ENCODE data around the gene CCDC187. TPM values are rescaled to one million over a fixed set of nuclear protein-coding genes. Genes with fewer than 3 reads are reported as not detected.
A peak's percentile ranks its signal among the peaks of the same experiment; 100 is the strongest.

The CCDC187 gene
- total and polyA plus RNA-seq, 2 of the 13 experiments (the other 11 are each of a cell fraction or from before 2014, with no cell fraction given) = 0.03 to 0.13 TPM

- no peak overlapping the region for H3K9ac ChIP-seq (ENCODE audit: insufficient read depth, low read depth, low read length)
- H3K9me3 ChIP-seq (ENCODE audit: low read length) = no peaks in the 10 kb centered on the region
- no peak overlapping the region for H3K27ac ChIP-seq (ENCODE audit: extremely low read length, insufficient read depth, low read length)
- no peak overlapping the region for H3K4me2 ChIP-seq (ENCODE audit: low read depth, low read length)
- no peaks in the 10 kb centered on the region for H4K20me1 ChIP-seq (ENCODE audit: insufficient read depth, low read length)
- ChIA-PET CTCF (ENCODE audit: low intra/inter-chr PET ratio, low total read pairs) (no interaction called here), POLR2A (no interaction called here)
- H3K4me3 ChIP-seq (replicated peaks in 1 of 3; ENCODE audit: insufficient read depth in 1 of 3, low read depth in 2 of 3, low read length in 3 of 3) = no peak overlapping the region
- TF ChIP-seq ZNF354B (CRISPR knock-in tag; IDR thresholded peaks at IDR 0.05) (no peak), ZUFSP (CRISPR knock-in tag; IDR thresholded peaks at IDR 0.05; ENCODE audit: borderline replicate concordance) (no peak), ZNF263 (CRISPR knock-in tag; IDR thresholded peaks at IDR 0.05) (peak; percentile 35; the same call in 1 of the 2 replicates), PAWR (CRISPR knock-in tag; IDR thresholded peaks at IDR 0.05; ENCODE audit: borderline replicate concordance) (no peak)
- intact Hi-C loops (cut with micrococcal nuclease; ENCODE audit: unreplicated experiment) = no loop called here
- H2AFZ ChIP-seq (ENCODE audit: low read length) = no peak overlapping the region
- H3K36me3 ChIP-seq (replicated peaks in 1 of 2; ENCODE audit: control insufficient read depth in 1 of 2, insufficient read depth in 2 of 2, low read length in 2 of 2) = no peaks in the 10 kb centered on the region
- DNase-seq (ENCODE audit: low spot score) (no peak), FAIRE-seq (no peak), ATAC-seq (no peak)
- in situ Hi-C loops (cut with HindIII; ENCODE audit: extremely low pct_ligation_motif_present, low pct_unique_long_range_greater_than_20kb) = loop anchor here (25.0 kb wide), 1 partner anchor 281 kb away; no protein-coding TSS in a partner anchor
- 13% methylated on average over 4 of the region's 6 CpGs for WGBS (ENCODE audit: low lambda C conversion rate)
- no peaks in the 10 kb centered on the region for H3K79me2 ChIP-seq (ENCODE audit: insufficient read depth, low read length)
- H3K27me3 ChIP-seq (ENCODE audit: control insufficient read depth in 1 of 2, insufficient read depth in 2 of 2, low read length in 2 of 2) = peaks cover 6 to 58% of the 10 kb centered on the region in 2 experiments; a peak in 3 of 5 replicates
- no TSS peak for BruUV-seq (replicated peaks)
- H3K4me1 ChIP-seq (ENCODE audit: insufficient read depth, low read length) = peaks cover 24% of the 10 kb centered on the region
Observed at GRCh38 chr9:136268735-136269134, 35.2 kb downstream of the CCDC187 start.

- POLR2A ChIA-PET = interaction anchor here (1.6 kb wide), 1 partner anchor 19 kb away, joined by 4 read pairs; no protein-coding TSS in a partner anchor
- no peak for TF ChIP-seq ZNF121 (CRISPR knock-in tag; IDR thresholded peaks at IDR 0.05)
- TF ChIP-seq, protein P1, sequence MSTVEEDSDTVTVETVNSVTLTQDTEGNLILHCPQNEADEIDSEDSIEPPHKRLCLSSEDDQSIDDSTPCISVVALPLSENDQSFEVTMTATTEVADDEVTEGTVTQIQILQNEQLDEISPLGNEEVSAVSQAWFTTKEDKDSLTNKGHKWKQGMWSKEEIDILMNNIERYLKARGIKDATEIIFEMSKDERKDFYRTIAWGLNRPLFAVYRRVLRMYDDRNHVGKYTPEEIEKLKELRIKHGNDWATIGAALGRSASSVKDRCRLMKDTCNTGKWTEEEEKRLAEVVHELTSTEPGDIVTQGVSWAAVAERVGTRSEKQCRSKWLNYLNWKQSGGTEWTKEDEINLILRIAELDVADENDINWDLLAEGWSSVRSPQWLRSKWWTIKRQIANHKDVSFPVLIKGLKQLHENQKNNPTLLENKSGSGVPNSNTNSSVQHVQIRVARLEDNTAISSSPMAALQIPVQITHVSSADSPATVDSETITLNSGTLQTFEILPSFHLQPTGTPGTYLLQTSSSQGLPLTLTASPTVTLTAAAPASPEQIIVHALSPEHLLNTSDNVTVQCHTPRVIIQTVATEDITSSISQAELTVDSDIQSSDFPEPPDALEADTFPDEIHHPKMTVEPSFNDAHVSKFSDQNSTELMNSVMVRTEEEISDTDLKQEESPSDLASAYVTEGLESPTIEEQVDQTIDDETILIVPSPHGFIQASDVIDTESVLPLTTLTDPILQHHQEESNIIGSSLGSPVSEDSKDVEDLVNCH (CRISPR knock-in tag; IDR thresholded peaks at IDR 0.05) = no peak
- TF ChIP-seq ZNF703 (CRISPR knock-in tag; IDR thresholded peaks at IDR 0.05; ENCODE audit: borderline replicate concordance) = no peak
- TF ChIP-seq YY1 (IDR thresholded peaks at IDR 0.05; ENCODE audit: insufficient read depth, insufficient replicate concordance, low read depth, low read length) = no peak
- 0 out of 2 replicates have a peak, but pooled peaks have one; percentile 9 for TF ChIP-seq ZNF263 (CRISPR knock-in tag; IDR thresholded peaks at IDR 0.05)
- TF ChIP-seq UBTF (CRISPR knock-in tag; IDR thresholded peaks at IDR 0.05) = no peak
- TF ChIP-seq SMC3 (IDR thresholded peaks at IDR 0.05; ENCODE audit: low read length) = peak; percentile 22; the same call in 1 of the 2 replicates
- TF ChIP-seq STAG1 (CRISPR knock-in tag; IDR thresholded peaks at IDR 0.05) = peak; percentile 69
- TF ChIP-seq CCDC6 (CRISPR knock-in tag; IDR thresholded peaks at IDR 0.05) = no peak
Observed at GRCh38 chr9:136268318-136268717, 35.6 kb downstream of the CCDC187 start.

More at GRCh38 chr9:136268318-136268717, 35.6 kb downstream of the CCDC187 start:
- ATAC-seq = peak; percentile 54
- FAIRE-seq = peak; percentile 64
- no peak overlapping the region for H2AFZ ChIP-seq (ENCODE audit: low read length)
- no peak overlapping the region for H3K4me3 ChIP-seq (replicated peaks in 1 of 3; ENCODE audit: insufficient read depth in 1 of 3, low read depth in 2 of 3, low read length in 3 of 3)
- peaks cover 24% of the 10 kb centered on the region for H3K4me1 ChIP-seq (ENCODE audit: insufficient read depth, low read length)
- in situ Hi-C loops (cut with HindIII; ENCODE audit: extremely low pct_ligation_motif_present, low pct_unique_long_range_greater_than_20kb) (loop anchor here (25.0 kb wide), 1 partner anchor 281 kb away; no protein-coding TSS in a partner anchor), intact Hi-C loops (cut with micrococcal nuclease; ENCODE audit: unreplicated experiment) (no loop called here)
- BruUV-seq (replicated peaks) = no TSS peak
- no peaks in the 10 kb centered on the region for H3K9me3 ChIP-seq (ENCODE audit: low read length)
- H3K4me2 ChIP-seq (ENCODE audit: low read depth, low read length) = no peak overlapping the region
- H3K27me3 ChIP-seq (ENCODE audit: control insufficient read depth in 1 of 2, insufficient read depth in 2 of 2, low read length in 2 of 2) = peaks cover 7 to 58% of the 10 kb centered on the region in 2 experiments; a peak in 3 of 5 replicates
- no peak overlapping the region for H3K27ac ChIP-seq (ENCODE audit: extremely low read length, insufficient read depth, low read length)
- CTCF ChIA-PET (ENCODE audit: low intra/inter-chr PET ratio, low total read pairs) = no interaction called here
- H3K79me2 ChIP-seq (ENCODE audit: insufficient read depth, low read length) = no peaks in the 10 kb centered on the region
- no peaks in the 10 kb centered on the region for H4K20me1 ChIP-seq (ENCODE audit: insufficient read depth, low read length)
- WGBS (ENCODE audit: low lambda C conversion rate) = 15% methylated on average over 6 of the region's 6 CpGs
- H3K9ac ChIP-seq (ENCODE audit: insufficient read depth, low read depth, low read length) = no peak overlapping the region
- peak; percentile 23 for DNase-seq (ENCODE audit: low spot score)
- no peaks in the 10 kb centered on the region for H3K36me3 ChIP-seq (replicated peaks in 1 of 2; ENCODE audit: control insufficient read depth in 1 of 2, insufficient read depth in 2 of 2, low read length in 2 of 2)
